Left ventricle myocardium inferior (tissue), 1 donor: Measurements from ENCODE around the gene PARP16. TPM values are rescaled to one million over a fixed set of nuclear protein-coding genes. Genes with fewer than 3 reads are reported as not detected.

Experiments used
- DNase-seq: peaks from one replicate; pipeline ENCODE4 v3.0.0-alpha.2; 2020
- H3K27ac ChIP-seq: fragments of 200-600 bp; replicated peaks from 2 replicates; pipeline ENCODE4 v1.8.0; 2021
- H3K27me3 ChIP-seq: fragments of 200-600 bp; 2 replicates; pipeline ENCODE4 v1.8.0; 2021; ENCODE audit warnings: low read depth
- H3K36me3 ChIP-seq: fragments of 200-600 bp; 2 replicates; pipeline ENCODE4 v1.8.0; 2021
- H3K4me1 ChIP-seq: fragments of 200-600 bp; 2 replicates; pipeline ENCODE4 v1.8.0; 2021
- H3K4me3 ChIP-seq: fragments of 200-600 bp; 2 replicates; pipeline ENCODE4 v1.8.0; 2021; ENCODE audit warnings: mild to moderate bottlenecking, moderate library complexity
- H3K9me3 ChIP-seq: fragments of 200-600 bp; replicated peaks from 2 replicates; pipeline ENCODE4 v1.8.0; 2021
- intact Hi-C: fragments of 100-400 bp; cut with micrococcal nuclease; formaldehyde crosslinking; loops from one replicate; pipeline ENCODE4 v1.11.0; 2022
- total RNA-seq: library from RNA; stranded (reverse); fragmentation: NEBNext Ultra II Directional; extraction: Animal tissue kit (Norgen Biotek cat#: 25700); gene quantifications from one replicate; pipeline ENCODE4 v1.2.1, GENCODE V29; 2021
- TF ChIP-seq, protein P1 (sequence below): fragments of 200-600 bp; IDR thresholded peaks from 2 replicates; pipeline ENCODE4 v1.8.0; 2021; ENCODE audit warnings: antibody characterized with exemption, mild to moderate bottlenecking, borderline replicate concordance
- donor health status: DM: no; HTN: yes; CAD: no; lungs with severe emphysema.

PARP16 gene
- total RNA-seq, 1 donor from 2014 or later: 4.6 TPM

- TF ChIP-seq, protein P1, sequence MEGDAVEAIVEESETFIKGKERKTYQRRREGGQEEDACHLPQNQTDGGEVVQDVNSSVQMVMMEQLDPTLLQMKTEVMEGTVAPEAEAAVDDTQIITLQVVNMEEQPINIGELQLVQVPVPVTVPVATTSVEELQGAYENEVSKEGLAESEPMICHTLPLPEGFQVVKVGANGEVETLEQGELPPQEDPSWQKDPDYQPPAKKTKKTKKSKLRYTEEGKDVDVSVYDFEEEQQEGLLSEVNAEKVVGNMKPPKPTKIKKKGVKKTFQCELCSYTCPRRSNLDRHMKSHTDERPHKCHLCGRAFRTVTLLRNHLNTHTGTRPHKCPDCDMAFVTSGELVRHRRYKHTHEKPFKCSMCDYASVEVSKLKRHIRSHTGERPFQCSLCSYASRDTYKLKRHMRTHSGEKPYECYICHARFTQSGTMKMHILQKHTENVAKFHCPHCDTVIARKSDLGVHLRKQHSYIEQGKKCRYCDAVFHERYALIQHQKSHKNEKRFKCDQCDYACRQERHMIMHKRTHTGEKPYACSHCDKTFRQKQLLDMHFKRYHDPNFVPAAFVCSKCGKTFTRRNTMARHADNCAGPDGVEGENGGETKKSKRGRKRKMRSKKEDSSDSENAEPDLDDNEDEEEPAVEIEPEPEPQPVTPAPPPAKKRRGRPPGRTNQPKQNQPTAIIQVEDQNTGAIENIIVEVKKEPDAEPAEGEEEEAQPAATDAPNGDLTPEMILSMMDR: no peak
- peak; percentile 77 for DNase-seq
- intact Hi-C loops: loop anchor here (5.0 kb wide), 1 partner anchor 54 kb away; the partner anchor contains the start of gene IGDCC3
- no peaks in the 10 kb centered on the region for H3K27me3 ChIP-seq
- no peaks in the 10 kb centered on the region for H3K9me3 ChIP-seq
- H3K4me1 ChIP-seq: peaks cover 19% of the 10 kb centered on the region
- no peaks in the 10 kb centered on the region for H3K36me3 ChIP-seq
- peak overlapping the region; percentile 9 for H3K27ac ChIP-seq
- no peak overlapping the region for H3K4me3 ChIP-seq
Measured at GRCh38 chr15:65323071-65323511, 36.4 kb upstream of the PARP16 start.

DNA sequence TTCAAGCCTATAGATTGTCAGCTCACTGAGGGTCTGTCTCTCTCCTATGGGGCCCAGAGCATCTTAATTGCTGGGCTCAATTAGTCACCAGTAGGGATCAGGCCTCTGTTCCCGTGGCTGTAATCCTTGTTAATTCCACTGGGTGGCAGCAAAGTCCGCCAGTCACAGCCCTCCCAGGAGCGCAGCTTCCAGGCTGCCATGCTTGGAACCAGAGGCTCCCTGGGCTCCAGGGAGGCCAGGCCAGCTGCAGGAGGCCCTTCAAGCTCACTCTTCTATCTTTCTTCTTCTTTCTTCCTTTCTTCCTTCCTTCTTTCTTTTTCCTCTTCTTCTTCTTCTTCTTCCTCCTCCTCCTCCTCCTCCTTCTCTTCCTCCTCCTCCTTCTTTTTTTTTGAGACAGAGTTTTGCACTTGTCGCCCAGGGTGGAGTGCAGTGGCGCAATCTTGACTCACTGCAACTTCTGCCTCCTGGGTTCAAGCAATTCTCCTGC, 32.2 kb upstream of the PARP16 start:
- intact Hi-C loops: loop anchor here (5.0 kb wide), 1 partner anchor 68 kb away; no protein-coding TSS in a partner anchor
- H3K9me3 ChIP-seq: no peaks in the 10 kb centered on the region
- H3K27me3 ChIP-seq: no peaks in the 10 kb centered on the region
- peaks cover 8% of the 10 kb centered on the region for H3K4me1 ChIP-seq
- TF ChIP-seq, protein P1: peak; percentile 97
- H3K36me3 ChIP-seq: no peaks in the 10 kb centered on the region
- H3K27ac ChIP-seq: no peak overlapping the region
- H3K4me3 ChIP-seq: no peak overlapping the region
- peak; percentile 69 for DNase-seq

GRCh38 chr15:65312400-65312916, 25.8 kb upstream of the PARP16 start:
- no peak overlapping the region for H3K4me3 ChIP-seq
- no peaks in the 10 kb centered on the region for H3K27me3 ChIP-seq
- H3K27ac ChIP-seq: peak overlapping the region; percentile 40
- intact Hi-C loops: no loop called here
- no peaks in the 10 kb centered on the region for H3K9me3 ChIP-seq
- peak; percentile 62 for DNase-seq
- TF ChIP-seq, protein P1: no peak
- H3K4me1 ChIP-seq: peaks cover 11% of the 10 kb centered on the region
- no peaks in the 10 kb centered on the region for H3K36me3 ChIP-seq

DNA sequence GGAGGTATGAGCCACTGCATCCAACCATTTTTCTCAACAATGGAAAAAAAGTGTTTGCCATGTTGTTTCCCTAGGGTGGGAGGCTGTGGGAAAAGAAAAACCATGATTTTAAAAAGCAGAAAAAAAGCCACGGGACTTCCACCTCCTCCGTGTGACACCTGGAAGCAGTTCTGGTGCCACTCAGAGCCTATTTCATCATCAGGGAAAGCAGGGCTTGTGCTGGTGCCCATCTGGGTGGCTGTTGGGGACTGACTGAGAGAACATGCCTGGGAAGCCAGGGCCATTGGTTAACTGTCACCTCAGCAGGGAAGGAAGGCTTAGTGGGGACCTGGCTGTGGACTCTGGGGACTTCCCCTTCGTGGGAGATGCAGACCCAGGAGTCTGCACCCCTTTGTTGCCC, 25.1 kb upstream of the PARP16 start:
- Histone ChIP-seq H3K9me3 (no peaks in the 10 kb centered on the region), H3K27me3 (no peaks in the 10 kb centered on the region), H3K27ac (no peak overlapping the region), H3K4me3 (no peak overlapping the region), H3K36me3 (no peaks in the 10 kb centered on the region), H3K4me1 (peaks cover 11% of the 10 kb centered on the region)
- TF ChIP-seq, protein P1: no peak
- no peak for DNase-seq
- intact Hi-C loops: no loop called here

- Histone ChIP-seq H3K9me3 (no peaks in the 10 kb centered on the region), H3K27me3 (no peaks in the 10 kb centered on the region), H3K36me3 (no peaks in the 10 kb centered on the region), H3K27ac (no peak overlapping the region), H3K4me1 (peaks cover 11% of the 10 kb centered on the region), H3K4me3 (no peak overlapping the region)
- intact Hi-C loops: no loop called here
- TF ChIP-seq, protein P1: no peak
- no peak for DNase-seq
Measured at GRCh38 chr15:65310431-65311137, 23.9 kb upstream of the PARP16 start.
